HG02870 (cell line): ENCODE data around the gene NOS1AP.
"Not testable (repeated sequence)": the region's sequence is repeated elsewhere in the genome, so short reads cannot be mapped to it uniquely, and the experiment has no call there.

Experiments used
- ATAC-seq: cut with Tn5 transposase; IDR thresholded peaks from one replicate; pipeline ENCODE4 v1.9.1; 2021; ENCODE audit warnings: mild to moderate bottlenecking, moderate library complexity; ENCODE audit not compliant: unreplicated experiment

NOS1AP gene

DNA sequence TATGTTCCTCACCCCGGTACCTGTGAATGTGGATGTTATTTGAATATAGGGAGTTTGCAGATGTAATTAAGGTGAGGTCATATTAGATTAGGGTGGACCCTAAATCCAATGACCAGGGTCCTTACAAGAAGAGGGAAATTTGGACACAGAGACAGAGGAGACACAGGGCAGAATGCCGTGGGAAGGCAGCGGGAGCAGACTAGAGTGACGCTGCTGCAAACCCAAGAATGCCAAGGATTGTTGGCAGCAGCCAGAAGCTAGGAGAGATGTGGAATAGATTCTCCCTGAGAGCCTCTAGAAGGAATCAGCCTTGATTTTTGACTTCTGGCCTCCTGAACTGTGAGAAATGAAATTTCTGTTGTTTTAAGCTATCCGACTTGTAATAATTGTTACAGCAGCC lies 253.5 kb downstream of the NOS1AP start:
- ATAC-seq: no peak

DNA sequence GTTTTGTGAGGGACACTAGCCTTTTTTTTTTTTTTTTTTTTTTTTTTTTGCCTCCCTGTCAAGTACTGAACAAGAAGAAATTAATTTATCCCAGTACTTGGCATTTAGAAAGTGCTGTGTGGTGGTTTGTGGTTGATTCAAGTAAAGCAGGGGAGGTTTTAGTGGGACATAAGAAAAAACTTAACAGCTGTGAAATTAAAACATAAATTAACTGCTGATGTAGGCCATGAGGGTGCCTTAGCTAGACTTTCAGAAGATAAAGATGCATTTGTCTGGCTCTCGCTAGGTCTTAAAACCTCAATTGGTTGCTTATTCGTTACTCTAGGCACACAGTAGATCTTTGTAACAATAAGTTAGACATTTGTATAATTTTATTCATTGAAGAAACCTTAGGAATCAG lies 254.9 kb downstream of the NOS1AP start:
- ATAC-seq: no peak

DNA sequence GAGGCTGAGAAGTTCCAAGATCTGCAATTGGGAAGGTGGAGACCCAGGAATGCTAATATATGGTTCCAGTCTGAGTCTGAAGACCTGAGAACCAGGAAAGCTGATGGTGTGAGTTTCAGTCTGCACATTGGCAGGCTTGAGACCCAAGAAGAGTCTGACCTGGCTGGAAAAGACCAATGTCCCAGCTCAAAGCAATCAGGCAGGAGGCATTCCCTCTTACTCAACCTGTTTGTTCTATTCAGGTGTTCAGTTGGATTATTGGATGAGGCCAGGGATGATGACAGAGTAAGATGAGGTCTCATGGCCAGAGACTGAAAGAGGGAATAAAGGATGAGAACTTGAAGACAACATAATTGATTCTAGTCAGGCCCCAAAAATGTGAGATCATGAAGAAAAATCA lies 257.1 kb downstream of the NOS1AP start:
- ATAC-seq: no peak

GRCh38 chr1:162327144-162327787 lies 257.8 kb downstream of the NOS1AP start:
- no peak for ATAC-seq

- ATAC-seq: no peak
Observed at GRCh38 chr1:162327788-162328165, 258.3 kb downstream of the NOS1AP start.

DNA sequence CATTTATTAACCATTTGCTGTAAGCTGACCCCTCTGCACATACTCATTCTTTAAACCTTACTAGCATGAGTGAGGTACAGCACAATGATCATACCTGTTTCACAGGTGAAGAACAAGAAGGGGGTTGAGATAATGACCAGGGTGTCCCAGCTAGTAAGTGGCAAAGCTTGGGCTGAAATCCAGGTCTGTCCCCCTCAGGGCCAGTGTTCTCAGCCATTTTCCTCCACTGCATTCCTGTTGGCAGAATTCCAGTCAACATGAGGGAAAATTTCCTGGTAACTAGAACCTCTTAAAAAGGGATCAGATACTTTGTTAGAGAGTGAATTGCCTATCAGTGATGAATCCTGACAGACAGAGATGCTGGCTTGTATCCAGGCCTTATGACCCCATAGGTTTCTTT lies 259.0 kb downstream of the NOS1AP start:
- ATAC-seq: no peak

DNA sequence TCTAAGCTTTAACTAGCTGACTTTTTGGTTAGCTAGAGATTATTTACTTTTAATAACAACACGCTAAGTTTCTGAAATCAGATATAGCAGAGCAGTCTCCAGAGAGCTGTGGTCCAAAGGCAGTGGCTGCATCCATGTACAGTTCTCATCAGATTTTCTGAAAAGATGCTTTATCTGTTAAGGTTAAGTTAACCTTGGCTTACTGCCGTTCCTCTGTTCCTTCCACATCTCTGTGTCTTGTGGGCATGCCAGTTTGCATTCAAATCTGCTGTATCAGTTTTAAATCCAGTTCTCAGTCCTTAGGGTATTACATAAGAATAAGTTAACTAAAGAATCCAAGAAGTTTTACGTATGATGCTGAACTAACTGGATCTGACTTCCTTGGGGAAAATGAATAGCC lies 260.3 kb downstream of the NOS1AP start:
- ATAC-seq: no peak

DNA sequence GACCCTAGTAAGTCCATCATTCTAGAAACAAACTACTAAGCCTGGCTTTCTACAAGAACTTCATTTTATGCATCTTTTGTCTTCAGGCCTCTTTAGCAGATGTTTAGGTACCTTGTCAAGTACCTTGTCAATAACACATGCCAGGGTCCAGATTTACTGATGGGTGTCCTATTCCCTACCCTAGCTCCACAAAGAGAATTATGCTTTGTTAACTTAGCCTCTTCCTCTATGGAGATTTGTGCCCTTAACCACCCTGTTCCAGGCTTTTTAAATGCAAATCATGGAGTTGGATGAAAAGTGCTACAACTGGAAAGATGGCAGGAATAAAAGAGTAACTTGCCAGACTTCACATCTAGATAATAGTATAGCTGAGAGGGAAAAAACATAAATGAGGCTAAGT lies 264.5 kb downstream of the NOS1AP start:
- ATAC-seq: no peak

DNA sequence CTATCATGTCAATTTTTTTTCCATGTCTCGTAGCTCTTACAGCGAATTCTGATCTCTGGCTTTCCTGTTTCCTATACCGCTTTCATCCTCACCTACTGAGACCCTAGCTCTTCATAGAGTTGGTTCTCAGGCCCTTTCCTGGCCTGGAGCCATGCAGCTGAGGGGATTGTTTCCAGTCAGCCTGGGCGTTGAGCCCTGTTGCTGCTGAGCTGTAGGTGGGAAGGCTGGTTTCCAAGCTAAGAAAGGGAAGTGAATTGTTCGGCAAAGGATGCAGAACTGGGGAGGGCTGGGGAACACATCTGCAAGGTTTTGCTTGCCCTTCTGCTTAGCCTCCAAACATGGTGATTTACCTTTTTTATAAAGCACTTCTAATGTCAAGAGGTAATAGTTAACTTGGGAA lies 265.6 kb downstream of the NOS1AP start:
- ATAC-seq: no peak

DNA sequence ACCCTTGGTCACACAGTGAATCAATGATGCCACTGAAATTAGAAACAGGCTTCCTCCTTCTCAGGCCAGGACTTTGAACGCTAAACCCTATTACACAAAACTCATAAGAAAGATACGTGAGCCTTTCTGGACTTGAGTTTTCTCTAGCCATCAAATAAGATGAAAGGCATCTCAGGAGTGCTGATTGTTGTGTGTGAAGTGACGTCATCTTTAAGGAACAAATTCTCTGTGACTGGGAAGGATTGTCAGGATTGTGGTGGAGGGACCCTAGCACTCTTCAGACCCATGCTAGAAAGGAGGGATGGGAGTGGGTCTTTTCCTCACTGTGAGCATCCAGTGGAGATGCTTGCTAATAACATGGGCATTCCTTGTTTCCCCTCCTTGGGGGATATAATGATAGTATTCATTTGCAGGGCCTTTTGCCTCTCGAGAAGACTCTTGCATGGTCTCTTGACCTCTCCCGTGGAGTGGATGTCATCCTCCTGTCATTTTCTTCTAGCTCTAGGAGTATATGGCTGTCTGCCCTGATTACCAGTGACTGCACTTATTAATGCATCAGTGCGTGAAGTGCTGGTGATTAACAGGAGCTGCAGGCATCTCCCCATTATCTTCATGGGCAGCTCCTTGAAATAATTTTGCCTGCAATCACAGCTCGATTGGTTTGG lies 267.3 kb downstream of the NOS1AP start:
- no peak for ATAC-seq

DNA sequence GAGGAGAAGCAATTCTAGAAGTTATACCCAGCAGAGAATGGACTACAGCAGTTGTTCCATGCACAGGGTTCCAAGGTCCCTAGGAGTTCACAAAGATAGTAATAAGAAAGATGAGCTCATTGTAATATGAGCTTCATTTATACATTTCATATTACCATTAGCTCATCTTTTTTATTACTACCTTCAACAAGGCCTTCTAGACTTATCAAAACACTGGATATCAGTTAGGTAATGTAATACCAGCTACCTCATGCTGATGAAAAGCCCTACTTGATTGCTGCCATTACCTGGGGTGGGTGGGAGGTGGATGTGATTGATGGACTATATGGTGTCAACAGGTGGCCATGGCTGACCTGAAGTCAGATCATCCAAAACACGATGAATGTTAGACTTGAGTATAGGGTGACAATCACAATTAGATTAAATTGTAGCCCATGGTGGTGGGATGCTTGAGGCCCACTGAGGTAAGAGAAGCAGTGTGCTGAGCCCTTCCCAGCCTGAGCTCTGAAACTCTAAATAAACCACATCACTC lies 273.0 kb downstream of the NOS1AP start:
- ATAC-seq: no peak

DNA sequence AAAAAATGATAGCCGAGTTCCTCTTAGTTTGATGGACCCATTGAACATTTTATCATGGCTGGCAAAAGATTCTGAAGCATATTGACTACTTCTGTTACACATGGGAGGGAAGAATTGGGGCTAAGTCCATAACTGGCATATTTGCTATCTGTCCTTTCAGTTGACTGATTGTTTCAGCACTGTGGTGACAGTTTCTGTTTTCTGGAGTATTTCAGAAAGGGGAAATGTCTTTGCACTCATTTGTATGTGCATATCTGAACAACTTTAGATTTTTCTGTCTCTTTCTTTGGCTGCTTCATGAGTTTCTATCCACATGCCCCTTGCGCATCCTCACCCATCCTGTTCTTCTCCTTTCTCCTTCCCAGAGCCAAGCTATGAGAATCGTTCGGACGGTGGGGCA lies 274.0 kb downstream of the NOS1AP start:
- no peak for ATAC-seq

DNA sequence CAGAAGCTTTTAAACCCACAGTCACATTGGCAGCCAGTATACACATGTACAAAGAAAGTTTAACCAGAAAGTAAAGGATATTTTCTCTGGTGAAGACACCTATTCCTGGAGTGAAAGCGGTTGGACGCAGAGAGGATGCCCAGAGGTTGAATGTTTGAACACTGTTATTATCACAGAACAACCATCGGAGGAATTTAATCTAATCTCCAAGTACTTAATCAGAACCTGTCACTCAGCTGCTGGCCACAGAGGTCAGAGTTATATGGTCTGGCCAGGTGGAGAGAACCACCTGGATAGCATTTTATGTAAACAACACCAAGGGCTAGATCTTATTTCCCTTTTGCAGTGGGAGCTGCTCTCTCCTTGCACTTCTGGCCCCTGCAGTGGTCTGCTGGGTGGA lies 277.8 kb downstream of the NOS1AP start:
- no peak for ATAC-seq

DNA sequence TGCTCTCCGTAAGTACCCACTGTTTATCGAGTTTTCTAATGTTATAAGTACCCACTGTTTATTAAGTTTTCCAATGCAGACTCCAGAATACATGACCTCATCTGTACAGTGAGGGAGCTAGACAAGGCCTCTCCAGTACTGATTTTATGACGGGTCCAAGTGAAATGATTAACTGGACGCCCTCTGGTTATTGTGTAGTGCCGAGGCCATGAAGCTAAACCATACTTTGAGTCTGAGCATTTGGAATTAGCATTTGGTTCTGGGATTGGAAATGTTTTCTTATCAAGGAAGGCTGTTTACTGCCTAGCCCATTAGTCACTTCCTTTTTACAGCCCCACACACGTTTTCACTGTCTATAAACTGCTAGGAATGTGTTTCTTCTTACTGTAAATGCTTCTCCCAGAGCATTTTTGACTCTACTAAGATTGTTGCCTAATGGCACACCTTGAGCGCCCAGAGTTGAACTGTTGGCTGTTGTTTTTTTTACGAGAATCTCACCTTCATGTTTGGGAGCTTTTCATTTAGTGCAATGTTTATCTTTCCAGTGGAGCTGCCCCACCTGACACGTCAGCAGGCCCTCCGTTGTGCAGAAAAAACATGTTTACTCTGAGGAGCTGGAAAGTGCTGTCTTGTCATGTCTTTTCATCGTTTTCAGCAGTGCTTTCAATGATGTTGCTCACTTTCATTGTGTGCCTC lies 280.3 kb downstream of the NOS1AP start:
- no peak for ATAC-seq

- ATAC-seq: no peak
Observed at GRCh38 chr1:162351246-162351842, 281.9 kb downstream of the NOS1AP start.

DNA sequence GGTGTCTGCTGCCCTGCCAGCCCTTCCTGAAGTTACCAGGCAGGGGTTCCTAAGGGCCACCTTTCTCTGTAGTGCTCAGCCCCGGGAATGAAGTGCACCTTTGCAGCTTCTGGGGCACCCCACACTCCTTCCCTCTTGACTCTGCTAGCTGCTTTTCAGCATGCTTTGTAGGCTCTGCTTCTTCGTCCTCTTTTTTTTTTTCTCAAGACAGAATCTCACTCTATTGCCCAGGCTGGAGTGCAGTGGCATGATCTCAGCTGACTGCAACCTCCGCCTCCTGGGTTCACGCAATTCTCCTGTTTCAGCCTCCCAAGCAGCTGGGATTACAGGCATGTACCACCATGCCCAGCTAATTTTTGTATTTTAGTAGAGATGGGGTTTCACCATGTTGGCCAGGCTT lies 282.4 kb downstream of the NOS1AP start:
- not testable (repeated sequence) for ATAC-seq

DNA sequence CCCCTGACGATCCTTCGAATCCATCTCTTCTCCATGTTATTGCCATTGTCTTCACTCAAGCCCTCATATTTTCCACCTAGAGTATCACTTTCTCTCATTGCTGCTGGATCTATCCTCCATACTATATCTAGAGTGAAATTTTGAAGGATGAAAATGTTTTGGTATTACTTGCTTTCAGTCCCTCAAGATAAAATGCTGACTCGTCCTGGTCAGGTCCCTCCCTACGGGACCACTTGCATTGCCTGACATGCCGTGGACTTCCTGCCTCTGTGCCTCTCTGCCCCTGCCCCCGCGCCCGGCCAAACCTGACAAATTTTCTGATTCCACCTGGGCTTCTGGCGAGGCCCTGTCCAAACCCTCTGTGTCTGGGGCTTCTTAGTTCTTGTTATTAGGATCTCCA lies 283.6 kb downstream of the NOS1AP start:
- no peak for ATAC-seq

- ATAC-seq: no peak
Observed at GRCh38 chr1:162353702-162354101, 284.2 kb downstream of the NOS1AP start.

DNA sequence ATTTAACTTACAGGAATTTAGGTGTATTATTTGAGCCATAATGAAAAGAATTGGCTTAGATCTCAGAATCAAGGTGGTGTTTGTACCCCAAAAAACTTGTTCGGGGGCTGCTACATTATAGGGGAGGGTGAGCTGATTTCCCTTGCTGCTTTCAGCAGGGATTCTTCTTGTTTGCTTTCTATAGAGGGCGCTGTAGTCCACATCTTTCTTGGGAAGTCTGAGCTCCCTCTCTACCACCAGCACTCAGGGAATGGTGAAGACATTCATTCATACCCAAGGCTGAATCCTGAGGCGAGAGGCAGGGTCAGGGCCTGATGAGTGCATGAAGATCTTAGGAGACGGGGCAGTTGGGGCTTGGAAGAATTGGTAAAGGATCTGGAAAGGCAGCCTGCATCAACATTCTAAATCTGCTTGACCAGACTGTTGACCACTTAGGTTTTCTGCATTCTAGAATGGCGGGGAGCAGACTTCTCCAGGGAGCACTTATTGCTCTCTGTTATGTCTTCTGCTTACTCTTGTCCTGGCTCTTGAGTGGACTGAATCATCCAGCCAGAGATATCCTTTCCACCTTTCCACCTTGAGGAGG lies 288.3 kb downstream of the NOS1AP start:
- no peak for ATAC-seq

GRCh38 chr1:162358928-162359327 lies 289.4 kb downstream of the NOS1AP start:
- ATAC-seq: no peak

GRCh38 chr1:162359523-162360236 lies 290.2 kb downstream of the NOS1AP start:
- no peak for ATAC-seq
